ENCODE measurements around the gene MAN1A1. TPM values are rescaled to one million over a fixed set of nuclear protein-coding genes. Genes with fewer than 3 reads are reported as not detected.

Gene MAN1A1
- total RNA-seq, 1 experiment from 2014 or later = 13.3 TPM

- H3K4me1 Mint-ChIP-seq (ENCODE audit: low read depth, unreplicated experiment) = no peaks in the 10 kb centered on the region
- no TSS peak for BruUV-seq (replicated peaks)
- no peaks in the 10 kb centered on the region for H3K9me3 Mint-ChIP-seq (ENCODE audit: low read depth, unreplicated experiment)
- DNase-seq = no peak
- H3K27ac Mint-ChIP-seq (ENCODE audit: unreplicated experiment) = no peak overlapping the region
- CTCF ChIA-PET = no interaction called here
- TF ChIP-seq CTCF (IDR thresholded peaks at IDR 0.05; ENCODE audit: unreplicated experiment) = no peak
- H3K27me3 Mint-ChIP-seq (ENCODE audit: unreplicated experiment) = no peaks in the 10 kb centered on the region
- intact Hi-C loops (cut with micrococcal nuclease; ENCODE audit: unreplicated experiment) = no loop called here
- no peak overlapping the region for H3K4me3 Mint-ChIP-seq (ENCODE audit: low read depth, unreplicated experiment)
- no peaks in the 10 kb centered on the region for H3K36me3 Mint-ChIP-seq (ENCODE audit: insufficient read depth, unreplicated experiment)
These were observed 109.1 kb downstream of the MAN1A1 start for GRCh38 chr6:119240257-119241110.

GRCh38 chr6:119237177-119237715, 112.3 kb downstream of the MAN1A1 start:
- Mint-ChIP-seq H3K9me3 (ENCODE audit: low read depth, unreplicated experiment) (no peaks in the 10 kb centered on the region), H3K36me3 (ENCODE audit: insufficient read depth, unreplicated experiment) (no peaks in the 10 kb centered on the region), H3K27ac (ENCODE audit: unreplicated experiment) (no peak overlapping the region), H3K4me3 (ENCODE audit: low read depth, unreplicated experiment) (no peak overlapping the region), H3K27me3 (ENCODE audit: unreplicated experiment) (no peaks in the 10 kb centered on the region), H3K4me1 (ENCODE audit: low read depth, unreplicated experiment) (no peaks in the 10 kb centered on the region)
- DNase-seq = no peak
- CTCF ChIA-PET = no interaction called here
- intact Hi-C loops (cut with micrococcal nuclease; ENCODE audit: unreplicated experiment) = no loop called here
- BruUV-seq (replicated peaks) = no TSS peak
- TF ChIP-seq CTCF (IDR thresholded peaks at IDR 0.05; ENCODE audit: unreplicated experiment) = no peak

GRCh38 chr6:119234941-119235340, 114.6 kb downstream of the MAN1A1 start:
- no peaks in the 10 kb centered on the region for H3K36me3 Mint-ChIP-seq (ENCODE audit: insufficient read depth, unreplicated experiment)
- no peaks in the 10 kb centered on the region for H3K4me1 Mint-ChIP-seq (ENCODE audit: low read depth, unreplicated experiment)
- no peak for DNase-seq
- TF ChIP-seq CTCF (IDR thresholded peaks at IDR 0.05; ENCODE audit: unreplicated experiment) = no peak
- no TSS peak for BruUV-seq (replicated peaks)
- intact Hi-C loops (cut with micrococcal nuclease; ENCODE audit: unreplicated experiment) = no loop called here
- H3K4me3 Mint-ChIP-seq (ENCODE audit: low read depth, unreplicated experiment) = no peak overlapping the region
- CTCF ChIA-PET = no interaction called here
- no peaks in the 10 kb centered on the region for H3K27me3 Mint-ChIP-seq (ENCODE audit: unreplicated experiment)
- H3K27ac Mint-ChIP-seq (ENCODE audit: unreplicated experiment) = no peak overlapping the region
- H3K9me3 Mint-ChIP-seq (ENCODE audit: low read depth, unreplicated experiment) = no peaks in the 10 kb centered on the region

DNA sequence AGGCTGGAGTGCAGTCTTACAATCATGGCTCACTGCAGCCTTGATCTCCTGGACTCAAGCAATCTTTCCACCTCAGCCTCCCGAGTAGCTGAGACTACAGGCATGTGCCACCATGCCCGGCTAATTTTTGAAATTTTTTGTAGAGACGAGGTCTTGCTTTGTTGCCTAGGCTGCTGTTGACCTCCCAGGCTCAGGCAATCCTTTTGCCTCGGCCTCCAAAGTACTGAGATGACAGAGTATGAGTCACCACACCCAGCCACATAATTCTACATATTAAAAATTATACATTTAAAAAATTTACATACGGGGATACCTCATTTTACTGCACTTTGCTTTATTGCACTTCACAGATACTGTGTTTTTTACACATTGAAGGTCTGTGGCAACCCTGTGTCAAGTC, 115.1 kb downstream of the MAN1A1 start:
- BruUV-seq (replicated peaks) = no TSS peak
- no peak for DNase-seq
- no peak overlapping the region for H3K4me3 Mint-ChIP-seq (ENCODE audit: low read depth, unreplicated experiment)
- H3K9me3 Mint-ChIP-seq (ENCODE audit: low read depth, unreplicated experiment) = no peaks in the 10 kb centered on the region
- H3K36me3 Mint-ChIP-seq (ENCODE audit: insufficient read depth, unreplicated experiment) = no peaks in the 10 kb centered on the region
- TF ChIP-seq CTCF (IDR thresholded peaks at IDR 0.05; ENCODE audit: unreplicated experiment) = no peak
- H3K27ac Mint-ChIP-seq (ENCODE audit: unreplicated experiment) = no peak overlapping the region
- CTCF ChIA-PET = no interaction called here
- no peaks in the 10 kb centered on the region for H3K27me3 Mint-ChIP-seq (ENCODE audit: unreplicated experiment)
- intact Hi-C loops (cut with micrococcal nuclease; ENCODE audit: unreplicated experiment) = no loop called here
- H3K4me1 Mint-ChIP-seq (ENCODE audit: low read depth, unreplicated experiment) = no peaks in the 10 kb centered on the region
